RCC 7860 (cell line): ENCODE data around the gene NAA20.
A peak's percentile ranks its signal among the peaks of the same experiment; 100 is the strongest.

Experiments
- DNase-seq: peaks from one replicate; pipeline ENCODE4 v3.0.0-alpha.2; 2015; ENCODE audit warnings: low spot score
- FAIRE-seq: peaks from 2 replicates; lab custom pipeline; 2012; peaks lifted over from hg19 to GRCh38; lab: Jason Lieb, UNC

Gene NAA20

GRCh38 chr20:20017844-20018185 is 653 bp downstream of the NAA20 start:
- FAIRE-seq (no peak), DNase-seq (no peak)

- DNase-seq, result no peak
- no peak for FAIRE-seq
Measured at GRCh38 chr20:20018366-20018765, 1.2 kb downstream of the NAA20 start.

DNA sequence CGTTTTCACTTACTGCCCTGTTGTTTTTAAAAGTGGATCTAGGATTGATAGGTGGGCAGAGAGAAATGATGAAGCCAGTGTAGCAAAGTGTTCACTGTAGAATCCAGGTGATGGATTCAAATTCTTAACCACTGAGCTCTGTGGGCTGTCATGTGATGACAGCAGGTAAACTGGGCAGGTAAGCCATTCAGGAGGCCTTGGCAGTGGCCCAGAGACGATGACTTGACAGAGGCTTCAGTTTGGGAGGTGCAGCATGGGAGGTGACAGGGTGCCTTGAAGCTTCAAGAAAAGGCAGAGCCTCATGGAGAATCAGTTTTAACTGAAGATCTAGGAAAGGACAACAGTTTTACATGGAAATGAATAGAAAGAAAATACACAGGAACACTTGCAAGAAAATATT is 2.0 kb downstream of the NAA20 start:
- DNase-seq (no peak), FAIRE-seq (no peak)

GRCh38 chr20:20020908-20021307 is 3.7 kb downstream of the NAA20 start:
- DNase-seq, result no peak
- no peak for FAIRE-seq

DNA sequence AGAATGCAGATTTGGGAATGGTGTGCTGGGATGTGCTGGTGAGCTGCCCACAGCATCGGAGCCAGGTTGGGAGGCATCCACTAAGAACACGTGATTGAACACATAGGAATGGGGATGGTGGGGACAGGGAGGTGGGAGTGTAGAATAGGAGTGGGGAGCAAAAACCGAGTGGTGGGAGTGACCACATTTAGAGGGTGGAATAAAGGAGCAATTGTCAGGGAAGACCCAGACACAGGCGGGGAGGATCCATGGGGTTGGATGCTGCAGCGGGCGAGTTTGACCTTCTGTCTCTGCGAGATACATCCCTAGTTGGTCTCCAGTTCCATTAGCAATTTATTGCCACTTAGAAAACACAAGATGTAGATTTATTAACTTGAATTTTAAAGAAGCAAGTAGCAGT is 4.7 kb downstream of the NAA20 start:
- DNase-seq (no peak), FAIRE-seq (no peak)

GRCh38 chr20:20022498-20022897 is 5.3 kb downstream of the NAA20 start:
- no peak for FAIRE-seq
- no peak for DNase-seq

- FAIRE-seq, result no peak
- no peak for DNase-seq
Measured at GRCh38 chr20:20023395-20023794, 6.2 kb downstream of the NAA20 start.

DNA sequence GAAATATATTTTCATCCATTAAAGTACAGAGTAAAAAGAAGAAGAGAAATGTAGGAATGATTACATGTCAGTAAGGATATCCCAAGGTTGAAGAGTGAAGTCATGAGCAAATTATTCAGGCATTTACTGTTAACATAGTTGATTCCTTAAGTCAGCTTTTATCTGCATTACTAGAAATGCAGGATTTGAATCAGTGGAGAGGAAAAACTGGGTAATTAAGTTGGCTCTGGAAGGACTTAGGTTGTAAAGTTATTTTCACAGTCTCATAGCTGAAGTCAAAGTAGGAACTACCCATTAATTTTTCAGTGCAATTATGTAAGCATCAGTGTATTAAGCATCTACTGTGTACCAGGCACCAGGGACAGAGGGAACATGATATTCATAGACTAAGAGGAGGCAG is 7.8 kb downstream of the NAA20 start:
- peak; percentile 45 for FAIRE-seq
- DNase-seq, result peak; percentile 29

GRCh38 chr20:20027284-20027683 is 10.1 kb downstream of the NAA20 start:
- FAIRE-seq (no peak), DNase-seq (no peak)

DNA sequence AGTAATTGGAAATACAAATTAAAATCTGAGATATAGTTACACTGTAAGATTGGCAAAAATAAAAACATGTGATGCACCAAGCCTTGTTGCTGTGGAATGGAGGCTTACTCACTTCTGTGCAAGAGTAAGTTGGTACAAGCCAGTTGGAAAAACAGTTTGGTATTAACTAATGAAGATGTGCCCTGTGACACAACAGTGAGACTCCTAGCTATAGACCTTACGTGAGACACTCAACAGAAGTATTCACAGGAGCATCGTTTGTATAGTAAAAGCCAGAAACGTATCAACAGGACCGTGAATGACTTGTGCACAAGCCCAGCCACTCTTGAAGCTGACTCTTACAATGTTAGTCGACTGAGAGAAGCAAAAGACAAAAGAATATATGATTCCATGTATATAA is 14.6 kb downstream of the NAA20 start:
- no peak for FAIRE-seq
- no peak for DNase-seq

GRCh38 chr20:20034486-20034885 is 17.3 kb downstream of the NAA20 start:
- no peak for FAIRE-seq
- no peak for DNase-seq

DNA sequence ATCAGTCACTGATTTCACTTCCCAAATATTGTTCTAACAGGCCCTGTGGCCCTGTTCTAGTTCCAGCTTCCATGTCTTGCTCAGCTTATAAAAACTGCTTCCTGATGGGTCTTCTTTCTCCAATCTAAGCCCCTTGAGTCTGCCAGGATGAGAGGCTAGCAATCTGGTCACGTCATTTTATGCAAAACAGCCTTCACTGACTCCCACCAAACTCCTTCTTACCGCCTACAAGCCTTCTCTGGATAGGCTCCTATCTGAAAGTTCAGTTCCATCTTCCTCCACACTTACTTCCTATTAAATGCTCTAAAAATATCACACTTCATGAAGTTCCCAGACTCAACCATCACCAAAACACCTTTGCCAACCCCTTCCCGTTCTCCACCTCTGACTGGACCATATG is 19.6 kb downstream of the NAA20 start:
- DNase-seq (no peak), FAIRE-seq (no peak)

GRCh38 chr20:20037960-20038359 is 20.8 kb downstream of the NAA20 start:
- DNase-seq (no peak), FAIRE-seq (no peak)

DNA sequence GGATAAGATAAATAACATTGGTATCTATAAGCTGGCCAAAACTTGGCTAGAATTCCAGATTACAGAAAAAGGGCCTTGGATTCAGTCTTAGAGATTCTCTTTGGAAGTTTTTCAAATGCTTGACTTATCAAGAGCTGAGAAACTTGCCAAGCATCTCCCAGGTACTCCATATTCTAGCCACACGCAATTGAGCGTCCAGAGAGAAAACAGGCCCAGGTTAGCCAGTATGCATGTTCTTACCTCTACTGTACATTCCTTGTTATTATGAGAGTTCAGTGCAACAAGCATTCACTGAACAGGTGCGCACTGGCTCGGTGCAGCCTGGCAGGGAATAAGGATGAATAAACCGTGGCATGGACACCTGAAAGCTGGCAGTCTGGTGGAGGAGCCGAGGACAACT is 21.4 kb downstream of the NAA20 start:
- DNase-seq (no peak), FAIRE-seq (no peak)

DNA sequence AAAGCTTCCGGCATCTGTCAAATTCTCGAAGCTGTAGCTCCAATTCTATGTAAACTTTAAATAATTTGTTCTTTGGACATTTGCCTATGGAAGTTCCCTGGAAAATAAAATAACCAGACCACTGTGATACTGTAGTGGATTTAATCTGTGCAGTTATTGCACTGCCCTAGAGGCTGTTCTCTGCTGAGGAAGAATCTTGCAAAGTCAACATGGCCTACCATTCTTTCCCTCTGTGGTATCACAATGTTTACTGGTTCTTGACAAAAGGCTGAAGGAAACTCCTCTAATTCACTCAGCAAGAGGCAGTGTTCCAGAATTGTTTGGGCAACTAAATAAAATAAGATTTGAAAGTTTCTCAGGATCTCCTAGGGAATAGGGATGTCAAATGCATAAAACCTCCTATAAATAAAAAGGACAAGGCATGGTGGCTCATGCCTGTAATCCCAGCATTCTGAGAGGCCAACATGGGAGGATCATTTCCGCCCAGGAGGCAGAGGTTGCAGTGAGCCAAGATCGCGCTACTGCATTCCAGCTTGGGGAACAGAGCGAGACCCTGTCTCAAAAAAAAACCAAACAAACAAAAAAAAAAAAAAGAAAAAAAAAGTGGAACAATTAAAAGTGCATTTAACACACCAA is 22.7 kb downstream of the NAA20 start:
- FAIRE-seq (no peak), DNase-seq (no peak)

GRCh38 chr20:20051767-20052073 is 34.6 kb downstream of the NAA20 start:
- no peak for DNase-seq

DNA sequence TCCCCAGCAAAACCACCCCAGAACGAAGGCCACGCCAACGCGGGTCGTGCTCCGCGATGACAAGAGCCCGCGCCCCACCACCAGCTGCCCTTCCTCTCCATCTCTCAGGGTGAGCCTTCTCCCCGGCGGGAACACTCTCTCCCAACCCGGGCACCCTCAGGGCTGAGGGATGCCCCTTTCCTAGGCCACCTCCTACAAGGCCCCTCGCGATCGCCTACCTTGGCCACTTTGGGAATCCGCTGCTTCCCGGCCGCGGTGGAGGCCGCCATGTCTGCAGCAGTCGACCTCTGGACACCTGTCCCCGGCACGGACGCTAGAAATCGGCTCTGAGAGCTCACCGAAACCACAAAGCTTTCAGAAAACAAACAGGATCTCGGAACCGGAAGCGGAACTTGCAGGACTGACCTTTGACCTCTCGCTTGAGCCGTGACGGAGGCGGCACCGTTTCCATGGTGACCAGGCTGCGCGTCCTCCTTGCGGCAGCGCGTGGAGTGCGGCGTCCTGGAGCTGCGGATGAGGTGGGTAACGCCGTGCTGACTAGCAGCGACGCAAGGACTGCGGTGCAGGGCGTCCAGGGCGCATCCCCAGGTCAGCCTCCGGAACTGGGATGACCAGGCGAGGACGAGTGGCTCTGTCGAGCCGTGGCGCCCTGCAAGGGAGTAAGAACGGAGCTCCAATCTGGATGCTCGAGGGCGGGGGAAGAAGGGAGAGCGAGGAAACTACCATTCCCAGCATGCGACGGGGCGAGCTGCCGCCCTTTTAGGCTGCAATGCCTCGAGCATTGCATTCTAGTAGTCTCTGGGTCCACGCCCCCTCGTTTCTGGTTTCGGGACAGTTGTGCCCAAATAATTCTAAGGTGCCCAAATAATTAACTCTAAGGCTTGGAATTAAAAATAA is 35.2 kb downstream of the NAA20 start, which contains the start of the genes CFAP61 and CRNKL1:
CFAP61 (plus strand) TSS at position 459 of the 897 bp plus-strand sequence. CDS start 4,122 bp downstream, outside the sequence.
CRNKL1 (minus strand) TSS at position 393 of the 897 bp plus-strand sequence; CDS start at position 269, 124 bp downstream.
- DNase-seq, result peak; percentile 84
- FAIRE-seq, result peak; percentile 71

More at GRCh38 chr20:20051767-20052073, 34.6 kb downstream of the NAA20 start:
- FAIRE-seq, result no peak

DNA sequence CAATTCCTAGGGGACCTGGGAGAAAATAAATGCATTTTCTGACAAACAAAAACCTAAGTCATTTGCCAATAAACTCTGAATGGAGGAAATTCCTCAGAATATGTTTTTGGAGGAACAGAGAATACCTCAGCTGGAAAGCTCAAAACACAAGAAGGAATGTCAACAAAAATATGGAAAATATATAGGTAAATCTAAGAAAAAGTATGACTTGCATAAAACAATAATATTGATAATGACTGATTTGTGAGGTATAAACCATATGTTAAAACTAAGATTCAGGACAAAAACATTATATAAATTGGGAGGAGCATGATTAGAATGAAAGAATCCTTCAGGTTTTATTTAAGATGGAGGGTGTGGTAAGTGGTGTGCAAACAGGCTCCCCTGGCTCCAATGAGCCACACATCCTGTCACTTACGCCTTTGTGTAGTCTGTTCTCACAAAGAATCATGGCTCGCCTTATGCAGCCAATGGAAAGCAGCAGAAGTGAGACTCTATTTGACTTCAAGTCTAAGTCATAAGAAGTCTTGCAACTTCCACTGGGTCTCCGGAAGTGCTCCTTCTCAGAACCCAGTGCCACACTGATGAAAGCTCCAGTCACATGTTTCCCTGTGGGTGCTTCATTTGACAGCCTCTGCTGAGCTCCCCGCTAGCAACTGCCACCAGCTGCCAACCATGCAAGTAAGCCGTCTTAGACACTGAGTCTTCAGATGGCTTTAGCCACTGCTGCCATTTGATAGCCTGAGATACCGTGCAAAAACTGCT is 43.3 kb downstream of the NAA20 start:
- DNase-seq (no peak), FAIRE-seq (no peak)

GRCh38 chr20:20063941-20064702 is 47.0 kb downstream of the NAA20 start:
- no peak for DNase-seq
- no peak for FAIRE-seq

DNA sequence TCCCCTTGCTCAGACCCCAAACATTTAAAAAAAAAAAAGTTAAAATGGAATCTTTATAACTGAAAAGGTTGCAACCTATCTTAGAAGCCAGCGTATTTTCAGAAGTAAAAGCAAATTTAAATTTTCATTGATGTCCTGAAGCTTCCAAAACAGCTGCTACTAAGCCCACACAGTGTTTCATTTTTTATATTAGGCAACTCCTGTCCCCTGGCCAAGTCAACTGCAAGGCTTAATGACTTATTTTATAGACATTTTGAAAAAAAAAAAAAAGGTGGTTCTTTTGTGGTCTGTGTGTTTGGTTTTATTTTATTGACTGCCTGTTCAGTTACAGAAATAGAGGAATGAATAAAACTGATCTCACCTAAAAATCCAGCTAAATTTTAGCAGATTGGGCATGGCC is 48.2 kb downstream of the NAA20 start:
- DNase-seq, result no peak
- no peak for FAIRE-seq
